Spleen (tissue), 11 donors: ENCODE results near the gene FBLIM1. TPM values are rescaled to one million over a fixed set of nuclear protein-coding genes. Genes with fewer than 3 reads are reported as not detected.
"Not testable (repeated sequence)": the region's sequence is repeated elsewhere in the genome, so short reads cannot be mapped to it uniquely, and the experiment has no call there.

Experiments used
- DNase-seq: peaks from one replicate; pipeline ENCODE4 v3.0.0-alpha.2; 2020
- H3K27ac ChIP-seq, 8 donors: fragments of 200-600 bp; sonication (generic) in 7 of 8; 1 replicate in 4 of 8; 2 replicates in 4 of 8; pipeline versions ENCODE4 v1.5.0 to v1.8.0; 2016 to 2021; ENCODE audit warnings: inconsistent platforms in 4 of 8, mild to moderate bottlenecking in 4 of 8, moderate library complexity in 1 of 8
- H3K27me3 ChIP-seq, 7 donors: fragments of 200-600 bp; sonication (generic) in 6 of 7; replicated peaks in 1 of 7; 1 replicate in 4 of 7; 2 replicates in 3 of 7; pipeline versions ENCODE4 v1.5.0 to v1.8.0; 2016 to 2021; ENCODE audit warnings: inconsistent platforms in 3 of 7, mild to moderate bottlenecking in 1 of 7
- H3K36me3 ChIP-seq, 6 donors: fragments of 200-600 bp; sonication (generic) in 5 of 6; 1 replicate in 4 of 6; 2 replicates in 2 of 6; pipeline versions ENCODE4 v1.5.0 to v1.8.0; 2016 to 2021; ENCODE audit warnings: inconsistent platforms in 2 of 6
- H3K4me1 ChIP-seq, 6 donors: fragments of 200-600 bp; sonication (generic) in 5 of 6; 1 replicate in 3 of 6; 2 replicates in 3 of 6; pipeline versions ENCODE4 v1.5.0 to v1.8.0; 2016 to 2021; ENCODE audit warnings: inconsistent platforms in 3 of 6
- H3K4me3 ChIP-seq, 8 donors: fragments of 200-600 bp; sonication (generic) in 7 of 8; 1 replicate in 4 of 8; 2 replicates in 4 of 8; pipeline versions ENCODE4 v1.5.0 to v1.8.0; 2016 to 2021; ENCODE audit warnings: inconsistent platforms in 4 of 8, mild to moderate bottlenecking in 4 of 8, moderate library complexity in 2 of 8
- H3K9me3 ChIP-seq, 8 donors: fragments of 200-600 bp; sonication (generic) in 7 of 8; 1 replicate in 4 of 8; 2 replicates in 4 of 8; pipeline versions ENCODE4 v1.5.0 to v1.8.0; 2016 to 2021; ENCODE audit warnings: inconsistent platforms in 4 of 8
- POLR2A ChIP-seq, 3 donors: fragments of 450-650 bp; IDR thresholded peaks; one replicate each; pipeline ENCODE4 v1.5.1; 2017; ENCODE audit warnings: antibody characterized with exemption in 3 of 3, mild to moderate bottlenecking in 1 of 3
- POLR2AphosphoS5 ChIP-seq, 3 donors: sonication (generic); formaldehyde crosslinking; IDR thresholded peaks; one replicate each; pipeline ENCODE4 v1.5.1; 2017; ENCODE audit warnings: antibody characterized with exemption in 3 of 3
- WGBS, 5 donors: extraction: QIAGEN DNeasy Blood & Tissue Kit in 3 of 5; methylation state at CpG; one replicate each; pipeline versions ENCODE4 v1.1.5 to v1.1.7; 2013 to 2018; 5-methylcytosine and 5-hydroxymethylcytosine counted together
- intact Hi-C: fragments of 100-400 bp; cut with DNase I; formaldehyde crosslinking; loops from one replicate; pipeline ENCODE4 v1.15.0; 2023; ENCODE audit warnings: low total_unique reads
- polyA plus RNA-seq, 3 donors: library from polyadenylated mRNA; stranded (reverse); fragments of 200-250 nt; gene quantifications; one replicate each; pipeline ENCODE4 v1.2.1, GENCODE V29; 2013
- total RNA-seq, 7 donors: library from RNA; depleted of rRNA in 3 of 7; stranded (reverse); fragments of >200 nt in 3 of 7; fragmentation: NEBNext Ultra II Directional in 4 of 7; extraction: Animal tissue kit (Norgen Biotek cat#: 25700) in 4 of 7; gene quantifications; one replicate each; pipeline versions ENCODE4 v1.1.0 to v1.2.1, GENCODE V29; 2016 to 2021
- TF ChIP-seq, protein P1 (sequence below), 11 experiments: fragments of 200-600 bp in 7 of 11; fragments of 450-650 bp in 4 of 11; sonication (generic) in 4 of 11; IDR thresholded peaks in 8 of 11; conservative IDR thresholded peaks in 3 of 11; 1 replicate in 7 of 11; 2 replicates in 4 of 11; pipeline versions ENCODE4 v1.4.0 to v1.8.0; 2016 to 2021; ENCODE audit warnings: antibody characterized with exemption in 11 of 11, inconsistent platforms in 4 of 11, mild to moderate bottlenecking in 1 of 11
- donor health status: healthy with polysubstance abuse.
- donor health status: DM: no; HTN: no; CAD: no; lungs with moderate emphysema.
- donor health status: DM: no; HTN: no; CAD: no.
- donor health status: Bipolar disorder and iron deficiency.
- donor health status: healthy.
- donor health status: DM: no; HTN: no; CAD: no.
- donor health status: DM: yes; HTN: yes; CAD: no.

The FBLIM1 gene
- total and polyA plus RNA-seq, 10 donors, result 7.2 to 89.1 (median 32.7) TPM

DNA sequence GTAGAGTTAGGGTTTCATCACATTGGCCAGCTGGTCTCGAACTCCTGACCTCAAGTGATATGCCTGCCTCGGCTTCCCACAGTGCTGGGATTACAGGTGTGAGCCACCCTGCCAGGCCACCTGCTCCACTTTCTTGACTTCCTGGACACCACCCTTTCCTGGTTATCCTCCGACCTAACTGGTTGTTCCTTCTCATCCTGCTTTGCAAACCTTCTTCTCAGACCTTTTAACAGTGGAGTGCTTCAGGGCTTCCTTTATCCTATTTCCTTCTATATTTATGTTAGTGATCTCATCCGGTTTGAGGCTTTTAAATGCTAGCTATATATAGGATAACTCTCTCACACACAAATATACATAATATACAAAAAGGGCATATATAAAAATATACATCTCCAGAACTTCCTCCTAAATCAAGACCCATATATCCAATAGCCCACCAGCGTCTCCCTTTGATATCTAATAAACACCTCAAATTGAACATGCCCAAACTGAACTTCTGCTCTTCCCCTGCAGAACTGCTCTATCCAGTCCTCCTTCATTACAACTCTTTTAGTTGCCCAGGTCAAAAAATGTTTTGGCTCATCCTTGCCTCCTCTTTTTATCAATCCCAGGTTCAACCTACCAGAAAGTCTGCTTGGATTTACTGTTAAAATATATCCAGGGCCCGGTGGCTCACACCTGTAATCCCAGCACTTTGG lies 68.4 kb downstream of the FBLIM1 start:
- WGBS, 5 donors, result 77 to 86% (median 81%) methylated on average over 6 of the region's 6 CpGs
- TF ChIP-seq POLR2A (IDR thresholded peaks at IDR 0.05), result no peak
- TF ChIP-seq POLR2AphosphoS5 (IDR thresholded peaks at IDR 0.05), result no peak
- TF ChIP-seq, protein P1, sequence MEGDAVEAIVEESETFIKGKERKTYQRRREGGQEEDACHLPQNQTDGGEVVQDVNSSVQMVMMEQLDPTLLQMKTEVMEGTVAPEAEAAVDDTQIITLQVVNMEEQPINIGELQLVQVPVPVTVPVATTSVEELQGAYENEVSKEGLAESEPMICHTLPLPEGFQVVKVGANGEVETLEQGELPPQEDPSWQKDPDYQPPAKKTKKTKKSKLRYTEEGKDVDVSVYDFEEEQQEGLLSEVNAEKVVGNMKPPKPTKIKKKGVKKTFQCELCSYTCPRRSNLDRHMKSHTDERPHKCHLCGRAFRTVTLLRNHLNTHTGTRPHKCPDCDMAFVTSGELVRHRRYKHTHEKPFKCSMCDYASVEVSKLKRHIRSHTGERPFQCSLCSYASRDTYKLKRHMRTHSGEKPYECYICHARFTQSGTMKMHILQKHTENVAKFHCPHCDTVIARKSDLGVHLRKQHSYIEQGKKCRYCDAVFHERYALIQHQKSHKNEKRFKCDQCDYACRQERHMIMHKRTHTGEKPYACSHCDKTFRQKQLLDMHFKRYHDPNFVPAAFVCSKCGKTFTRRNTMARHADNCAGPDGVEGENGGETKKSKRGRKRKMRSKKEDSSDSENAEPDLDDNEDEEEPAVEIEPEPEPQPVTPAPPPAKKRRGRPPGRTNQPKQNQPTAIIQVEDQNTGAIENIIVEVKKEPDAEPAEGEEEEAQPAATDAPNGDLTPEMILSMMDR (IDR thresholded peaks at IDR 0.05 in 8 of 11, conservative IDR thresholded peaks at IDR 0.05 in 3 of 11), result no peak
- peak overlapping the region in 2 of 8 donors; percentile 59 to 72 for H3K27ac ChIP-seq
- H3K4me1 ChIP-seq, result peaks cover 0 to 77% (median 33%) of the 10 kb centered on the region in 6 donors
- DNase-seq, result no peak
- no peak overlapping the region for H3K4me3 ChIP-seq
- no peaks in the 10 kb centered on the region for H3K9me3 ChIP-seq
- no peaks in the 10 kb centered on the region for H3K36me3 ChIP-seq
- intact Hi-C loops, result no loop called here
- no peaks in the 10 kb centered on the region for H3K27me3 ChIP-seq

DNA sequence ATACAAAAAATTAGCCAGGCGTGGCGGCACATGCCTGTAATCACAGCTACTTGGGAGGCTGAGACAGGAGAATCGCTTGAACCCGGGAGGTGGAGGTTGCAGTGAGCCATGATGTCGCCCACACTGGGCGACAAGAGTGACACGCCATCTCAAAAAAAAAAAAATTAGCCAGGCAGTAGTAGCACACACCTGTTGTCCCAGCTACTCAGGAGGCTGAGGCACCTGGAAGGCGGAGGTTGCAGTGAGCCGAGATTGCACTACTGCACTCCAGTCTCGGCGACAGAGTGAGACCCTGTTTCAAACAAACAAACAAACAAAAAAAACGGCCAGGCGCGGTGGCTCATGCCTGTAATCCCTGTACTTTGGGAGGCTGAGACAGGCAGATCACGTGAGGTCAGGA lies 69.0 kb downstream of the FBLIM1 start:
- H3K4me3 ChIP-seq, DNase-seq, H3K36me3 ChIP-seq, intact Hi-C loops, H3K9me3 ChIP-seq, H3K27me3 ChIP-seq, H3K27ac ChIP-seq: not testable (repeated sequence)
- H3K4me1 ChIP-seq, result peaks cover 0 to 83% (median 37%) of the 10 kb centered on the region in 6 donors
- WGBS, 5 donors, result 94 to 97% (median 95%) methylated on average over 14 to 15 of the region's 15 CpGs

DNA sequence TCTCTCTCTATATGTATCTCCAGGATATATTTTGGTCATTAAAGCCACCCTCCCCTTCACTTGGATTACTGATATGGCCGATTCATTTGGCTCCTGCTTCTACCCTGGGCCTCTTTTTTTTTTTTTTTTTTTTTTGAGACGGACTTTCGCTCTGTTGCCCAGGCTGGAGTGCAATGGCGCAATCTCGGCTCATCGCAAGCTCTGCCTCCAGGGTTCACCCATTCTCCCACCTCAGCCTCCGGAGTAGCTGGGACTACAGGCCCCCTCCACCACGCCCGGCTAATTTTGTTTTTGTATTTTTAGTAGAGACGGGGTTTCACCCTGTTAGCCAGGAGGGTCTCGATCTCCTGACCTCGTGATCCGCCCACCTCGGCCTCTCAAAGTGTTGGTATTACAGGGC lies 70.3 kb downstream of the FBLIM1 start:
- H3K4me1 ChIP-seq, result peaks cover 5 to 83% (median 47%) of the 10 kb centered on the region in 6 donors
- H3K4me3 ChIP-seq, result peak overlapping the region in 1 of 8 donors; percentile 51
- 88 to 97% (median 90%) methylated on average over 13 to 14 of the region's 14 CpGs for WGBS, 5 donors
- DNase-seq, H3K9me3 ChIP-seq, intact Hi-C loops, H3K36me3 ChIP-seq, H3K27me3 ChIP-seq: not testable (repeated sequence)
- peak overlapping the region in 6 of 8 donors; percentile 72 to 100 (median 81) for H3K27ac ChIP-seq

DNA sequence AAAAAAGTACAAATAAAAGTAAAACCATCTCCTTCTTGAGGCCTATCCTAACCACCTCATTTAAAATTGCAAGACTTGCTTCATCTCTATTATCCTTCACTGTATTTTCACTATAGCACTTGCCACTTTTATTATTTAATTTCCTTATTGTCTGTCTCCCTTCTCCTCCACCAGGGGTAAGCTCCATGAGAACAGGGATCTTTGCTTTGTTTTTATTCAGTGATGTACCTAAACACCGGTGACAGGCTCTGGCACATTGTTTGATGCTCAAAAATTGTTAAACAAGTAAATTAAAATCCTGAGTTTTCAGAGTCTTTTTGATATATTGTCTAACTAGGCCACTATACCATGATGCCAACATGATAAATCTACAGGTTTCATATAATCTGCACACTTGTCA lies 71.7 kb downstream of the FBLIM1 start:
- intact Hi-C loops, result no loop called here
- Histone ChIP-seq H3K4me1 (peaks cover 5 to 70% (median 46%) of the 10 kb centered on the region in 6 donors), H3K27ac (peak overlapping the region; percentile 6 to 100 (median 76)), H3K4me3 (peak overlapping the region in 1 of 8 donors; percentile 51), H3K27me3 (no peaks in the 10 kb centered on the region), H3K36me3 (no peaks in the 10 kb centered on the region), H3K9me3 (no peaks in the 10 kb centered on the region)
- DNase-seq, result no peak
- WGBS, 5 donors, result 82 to 91% (median 86%) methylated on average over 1 of the region's 1 CpG
- TF ChIP-seq POLR2AphosphoS5 (IDR thresholded peaks at IDR 0.05), result no peak
- TF ChIP-seq, protein P1 (IDR thresholded peaks at IDR 0.05 in 8 of 11, conservative IDR thresholded peaks at IDR 0.05 in 3 of 11), result peak in 1 of 11 experiments; percentile 0
- TF ChIP-seq POLR2A (IDR thresholded peaks at IDR 0.05), result no peak

DNA sequence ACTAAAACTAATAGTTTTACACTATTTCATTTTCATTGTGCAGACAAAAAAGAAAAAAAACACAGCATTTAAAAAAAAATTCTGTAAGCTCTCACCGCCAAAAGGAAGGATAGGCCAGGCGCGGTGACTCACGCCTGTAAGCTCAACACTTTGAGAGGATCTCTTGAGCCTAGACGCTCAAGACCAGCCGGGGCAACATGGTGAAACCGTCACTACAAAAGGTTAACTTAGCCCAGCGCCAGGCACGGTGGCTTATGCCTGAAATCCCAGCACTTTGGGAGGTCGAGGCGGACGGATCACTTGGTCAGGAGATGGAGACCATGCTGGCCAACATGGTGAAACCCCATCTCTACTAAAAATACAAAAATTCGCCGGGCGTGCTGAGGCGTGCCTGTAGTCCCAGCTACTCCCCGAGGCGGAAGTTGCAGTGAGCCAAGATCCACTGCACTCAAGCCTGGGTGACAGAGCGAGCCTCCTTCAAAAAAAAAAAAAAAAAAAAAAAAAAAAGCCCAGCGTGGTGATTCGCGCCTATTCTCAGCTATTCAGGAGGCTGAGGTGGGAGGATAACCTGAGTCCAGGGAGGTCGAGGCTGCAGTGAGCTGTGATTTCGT lies 74.6 kb downstream of the FBLIM1 start:
- Histone ChIP-seq H3K36me3 (no peaks in the 10 kb centered on the region), H3K4me1 (peaks cover 5 to 77% (median 66%) of the 10 kb centered on the region in 6 donors), H3K9me3 (no peaks in the 10 kb centered on the region), H3K27me3 (no peaks in the 10 kb centered on the region), H3K27ac (peak overlapping the region; percentile 99 to 100 (median 100)), H3K4me3 (peak overlapping the region; percentile 66 to 94 (median 76))
- TF ChIP-seq POLR2AphosphoS5 (IDR thresholded peaks at IDR 0.05), result peak in 2 of 3 donors; percentile 21 to 57
- no peak for TF ChIP-seq POLR2A (IDR thresholded peaks at IDR 0.05)
- TF ChIP-seq, protein P1 (IDR thresholded peaks at IDR 0.05 in 8 of 11, conservative IDR thresholded peaks at IDR 0.05 in 3 of 11), result no peak
- DNase-seq, result peak; percentile 86
- intact Hi-C loops, result no loop called here
- WGBS, 5 donors, result 35 to 61% (median 58%) methylated on average over 23 to 24 of the region's 24 CpGs
